Gastroesophageal sphincter (tissue), 4 donors: ENCODE data around the gene MMP24. TPM values are rescaled to one million over a fixed set of nuclear protein-coding genes. Genes with fewer than 3 reads are reported as not detected.
"Not testable (repeated sequence)": the region's sequence is repeated elsewhere in the genome, so short reads cannot be mapped to it uniquely, and the experiment has no call there.

ENCODE experiments used
- ATAC-seq: fragments of 150-250 bp; one replicate; pipeline ENCODE4 v1.9.1; 2016; ENCODE audit warnings: mild to moderate bottlenecking, moderate library complexity
- H3K27ac ChIP-seq, 4 donors: fragments of 200-600 bp; sonication (generic) in 3 of 4; 1 replicate in 3 of 4; 2 replicates in 1 of 4; pipeline ENCODE4 v1.5.1; 2016 to 2019
- H3K27me3 ChIP-seq: fragments of 200-600 bp; sonication (generic); one replicate; pipeline ENCODE4 v1.5.1; 2019
- H3K36me3 ChIP-seq, 2 donors: fragments of 200-600 bp; sonication (generic); one replicate each; pipeline ENCODE4 v1.5.1; 2019; ENCODE audit warnings: control low read depth in 1 of 2
- H3K4me1 ChIP-seq, 3 donors: fragments of 200-600 bp; sonication (generic); 1 replicate in 2 of 3; 2 replicates in 1 of 3; pipeline ENCODE4 v1.5.1; 2016 to 2019; ENCODE audit warnings: control low read depth in 2 of 3
- H3K4me3 ChIP-seq, 2 donors: fragments of 200-600 bp; sonication (generic); one replicate each; pipeline ENCODE4 v1.5.1; 2019; ENCODE audit warnings: mild to moderate bottlenecking in 1 of 2, moderate library complexity in 1 of 2
- H3K9me3 ChIP-seq, 3 donors: fragments of 200-600 bp; sonication (generic); one replicate each; pipeline ENCODE4 v1.5.1; 2017 to 2019; ENCODE audit warnings: control low read depth in 2 of 3
- CTCF ChIP-seq, 4 experiments: fragments of 200-600 bp in 2 of 4; fragments of 450-650 bp in 2 of 4; sonication (generic) in 1 of 4; IDR thresholded peaks; one replicate each; pipeline ENCODE4 v1.5.1; 2017 to 2019; ENCODE audit warnings: antibody characterized with exemption in 4 of 4, mild to moderate bottlenecking in 2 of 4, moderate library complexity in 2 of 4
- EP300 ChIP-seq: sonication (generic); formaldehyde crosslinking; IDR thresholded peaks from one replicate; pipeline ENCODE4 v1.6.1; 2017; ENCODE audit warnings: antibody characterized with exemption, mild to moderate bottlenecking
- POLR2A ChIP-seq, 2 donors: fragments of 450-650 bp; IDR thresholded peaks; one replicate each; pipeline ENCODE4 v1.6.1; 2017; ENCODE audit warnings: antibody characterized with exemption in 2 of 2, mild to moderate bottlenecking in 2 of 2, moderate library complexity in 1 of 2
- POLR2AphosphoS5 ChIP-seq: sonication (generic); formaldehyde crosslinking; IDR thresholded peaks from one replicate; pipeline ENCODE4 v1.6.1; 2017; ENCODE audit warnings: antibody characterized with exemption
- WGBS, 2 donors: methylation state at CpG; one replicate each; pipeline ENCODE4 v1.1.5; 2018; ENCODE audit warnings: low coverage in 1 of 2; 5-methylcytosine and 5-hydroxymethylcytosine counted together
- total RNA-seq, 4 donors: library from RNA; depleted of rRNA; stranded (reverse); fragments of >200 nt; gene quantifications; one replicate each; pipeline ENCODE4 v1.1.0, GENCODE V29; 2016

MMP24 gene
- 1 to 10 TPM in 2 of 4 donors, under 1 TPM in 2; 0.47 to 3.4 (median 1.8) TPM for total RNA-seq

GRCh38 chr20:35226126-35226883 is at the start of gene MMP24:
MMP24 (plus strand) TSS chr20:35226690; CDS start chr20:35226739, 49 bp downstream.
- no peaks in the 10 kb centered on the region for H3K9me3 ChIP-seq
- peak within 1 kb of the TSS in 1 of 2 donors; percentile 42 for H3K4me3 ChIP-seq
- no peaks in the 10 kb centered on the region for H3K27me3 ChIP-seq
- no peak for ATAC-seq
- H3K4me1 ChIP-seq, result peaks cover 0 to 14% (median 0%) of the 10 kb centered on the region in 3 donors
- peaks cover 0 to 5% of the 10 kb centered on the region in 2 donors for H3K36me3 ChIP-seq
- 12% methylated on average over 8 of the region's 70 CpGs; no CpG with 5 or more reads in 1 of the 2 donors for WGBS, 2 donors
- TF ChIP-seq POLR2AphosphoS5, result no peak
- no peak for TF ChIP-seq POLR2A (IDR thresholded peaks at IDR 0.05)
- TF ChIP-seq EP300, result no peak
- TF ChIP-seq CTCF (IDR thresholded peaks at IDR 0.05), result no peak
- H3K27ac ChIP-seq, result no peak within 1 kb of the TSS

- H3K36me3 ChIP-seq, result peaks cover 0 to 24% of the 10 kb centered on the region in 2 donors
- H3K9me3 ChIP-seq, result no peaks in the 10 kb centered on the region
- no peak overlapping the region for H3K27ac ChIP-seq
- TF ChIP-seq POLR2A (IDR thresholded peaks at IDR 0.05) (no peak), EP300 (no peak), CTCF (IDR thresholded peaks at IDR 0.05) (no peak), POLR2AphosphoS5 (no peak)
- no peak overlapping the region for H3K4me3 ChIP-seq
- no peaks in the 10 kb centered on the region for H3K27me3 ChIP-seq
- WGBS, 2 donors, result 92 to 100% methylated on average over 2 to 9 of the region's 11 CpGs
- H3K4me1 ChIP-seq, result no peaks in the 10 kb centered on the region
- ATAC-seq, result no peak
Observed at GRCh38 chr20:35179292-35180212, 46.9 kb upstream of the MMP24 start.

- Histone ChIP-seq H3K4me3 (no peak overlapping the region), H3K4me1 (no peaks in the 10 kb centered on the region), H3K27ac (no peak overlapping the region), H3K36me3 (peaks cover 0 to 24% of the 10 kb centered on the region in 2 donors), H3K9me3 (no peaks in the 10 kb centered on the region), H3K27me3 (no peaks in the 10 kb centered on the region)
- ATAC-seq, result no peak
- no peak for TF ChIP-seq EP300
- TF ChIP-seq CTCF (IDR thresholded peaks at IDR 0.05), result no peak
- no peak for TF ChIP-seq POLR2A (IDR thresholded peaks at IDR 0.05)
- no peak for TF ChIP-seq POLR2AphosphoS5
- WGBS, 2 donors, result 80 to 95% methylated on average over 5 of the region's 5 CpGs
Observed at GRCh38 chr20:35180266-35180665, 46.2 kb upstream of the MMP24 start.

- ATAC-seq, result no peak
- H3K4me3 ChIP-seq, result no peak overlapping the region
- TF ChIP-seq POLR2A (IDR thresholded peaks at IDR 0.05) (no peak), EP300 (no peak), POLR2AphosphoS5 (no peak), CTCF (IDR thresholded peaks at IDR 0.05) (no peak)
- no peaks in the 10 kb centered on the region for H3K27me3 ChIP-seq
- peaks cover 0 to 13% of the 10 kb centered on the region in 2 donors for H3K36me3 ChIP-seq
- H3K27ac ChIP-seq, result no peak overlapping the region
- H3K4me1 ChIP-seq, result no peaks in the 10 kb centered on the region
- no peaks in the 10 kb centered on the region for H3K9me3 ChIP-seq
Observed at GRCh38 chr20:35181731-35182130, 44.8 kb upstream of the MMP24 start.

GRCh38 chr20:35186691-35187289 is 39.7 kb upstream of the MMP24 start:
- not testable (repeated sequence) for H3K27ac ChIP-seq, ATAC-seq, H3K27me3 ChIP-seq, H3K4me3 ChIP-seq, H3K9me3 ChIP-seq, H3K36me3 ChIP-seq
- WGBS, 2 donors, result 81 to 86% methylated on average over 3 to 9 of the region's 10 CpGs
- H3K4me1 ChIP-seq, result peaks cover 0 to 14% (median 3%) of the 10 kb centered on the region in 3 donors
